NCI-H345 (cell line): Measurements from ENCODE around the gene UGT1A7.

ENCODE experiments used
- DNase-seq: peaks from one replicate; lab custom pipeline; 2025; lab: John Stamatoyannopoulos, UW

UGT1A7 gene

GRCh38 chr2:233799087-233799665, 117.5 kb downstream of the UGT1A7 start:
- no peak for DNase-seq

- no peak for DNase-seq
Observed at GRCh38 chr2:233799716-233800115, 118.0 kb downstream of the UGT1A7 start.

GRCh38 chr2:233800208-233800607, 118.5 kb downstream of the UGT1A7 start:
- no peak for DNase-seq

GRCh38 chr2:233801357-233802131, 119.8 kb downstream of the UGT1A7 start:
- DNase-seq: no peak

- no peak for DNase-seq
Observed at GRCh38 chr2:233802132-233802815, 120.6 kb downstream of the UGT1A7 start.

- DNase-seq: no peak
Observed at GRCh38 chr2:233803292-233803911, 121.7 kb downstream of the UGT1A7 start.

GRCh38 chr2:233803994-233804393, 122.3 kb downstream of the UGT1A7 start:
- DNase-seq: no peak

GRCh38 chr2:233807215-233807865, 125.6 kb downstream of the UGT1A7 start:
- DNase-seq: no peak

- DNase-seq: no peak
Observed at GRCh38 chr2:233807966-233808935, 126.5 kb downstream of the UGT1A7 start.

- DNase-seq: no peak
Observed at GRCh38 chr2:233810385-233810784, 128.7 kb downstream of the UGT1A7 start.

GRCh38 chr2:233811087-233811486, 129.4 kb downstream of the UGT1A7 start:
- DNase-seq: no peak

GRCh38 chr2:233811732-233812131, 130.0 kb downstream of the UGT1A7 start:
- no peak for DNase-seq

GRCh38 chr2:233813236-233814055, 131.7 kb downstream of the UGT1A7 start:
- no peak for DNase-seq

- no peak for DNase-seq
Observed at GRCh38 chr2:233814056-233814835, 132.5 kb downstream of the UGT1A7 start.

GRCh38 chr2:233815861-233816260, 134.2 kb downstream of the UGT1A7 start:
- DNase-seq: no peak

GRCh38 chr2:233816334-233816733, 134.6 kb downstream of the UGT1A7 start:
- DNase-seq: peak; percentile 42

- DNase-seq: no peak
Observed at GRCh38 chr2:233816771-233817170, 135.1 kb downstream of the UGT1A7 start.

GRCh38 chr2:233817361-233817911, 135.7 kb downstream of the UGT1A7 start:
- DNase-seq: no peak
